ENCODE results near the gene GPA33. TPM values are rescaled to one million over a fixed set of nuclear protein-coding genes. Genes with fewer than 3 reads are reported as not detected.

GPA33 gene
- not detected in 2 replicates for total RNA-seq
- 0.03 TPM for polyA plus RNA-seq (2012)

- DNase-seq (ENCODE audit: low read depth), result no peak
Measured at GRCh38 chr1:167090314-167090942, at the start of gene GPA33. Gene GPA33, minus strand, starts transcription at chr1:167090377. Its CDS starts 90 bp downstream, at chr1:167090287.

GRCh38 chr1:167138703-167139102 lies 48.5 kb upstream of the GPA33 start:
- DNase-seq (ENCODE audit: low read depth), result no peak

- no peak for DNase-seq (ENCODE audit: low read depth)
Measured at GRCh38 chr1:167137793-167138510, 47.8 kb upstream of the GPA33 start.

GRCh38 chr1:167137332-167137781 lies 47.2 kb upstream of the GPA33 start:
- DNase-seq (ENCODE audit: low read depth), result no peak

- no peak for DNase-seq (ENCODE audit: low read depth)
Measured at GRCh38 chr1:167136806-167137205, 46.6 kb upstream of the GPA33 start.

- DNase-seq (ENCODE audit: low read depth), result peak; percentile 97
Measured at GRCh38 chr1:167136191-167136614, 46.0 kb upstream of the GPA33 start.

- no peak for DNase-seq (ENCODE audit: low read depth)
Measured at GRCh38 chr1:167135281-167135840, 45.2 kb upstream of the GPA33 start.

- DNase-seq (ENCODE audit: low read depth), result no peak
Measured at GRCh38 chr1:167132301-167133010, 42.3 kb upstream of the GPA33 start.

GRCh38 chr1:167130829-167131510 lies 40.8 kb upstream of the GPA33 start:
- no peak for DNase-seq (ENCODE audit: low read depth)

- DNase-seq (ENCODE audit: low read depth), result no peak
Measured at GRCh38 chr1:167128261-167129227, 38.4 kb upstream of the GPA33 start.

GRCh38 chr1:167127661-167128060 lies 37.5 kb upstream of the GPA33 start:
- no peak for DNase-seq (ENCODE audit: low read depth)

- no peak for DNase-seq (ENCODE audit: low read depth)
Measured at GRCh38 chr1:167127236-167127635, 37.1 kb upstream of the GPA33 start.

GRCh38 chr1:167126811-167127210 lies 36.6 kb upstream of the GPA33 start:
- no peak for DNase-seq (ENCODE audit: low read depth)

- no peak for DNase-seq (ENCODE audit: low read depth)
Measured at GRCh38 chr1:167126317-167126716, 36.1 kb upstream of the GPA33 start.

- no peak for DNase-seq (ENCODE audit: low read depth)
Measured at GRCh38 chr1:167122568-167122967, 32.4 kb upstream of the GPA33 start.

- DNase-seq (ENCODE audit: low read depth), result no peak
Measured at GRCh38 chr1:167122121-167122480, 31.9 kb upstream of the GPA33 start.

GRCh38 chr1:167121375-167122120 lies 31.4 kb upstream of the GPA33 start:
- DNase-seq (ENCODE audit: low read depth), result no peak

GRCh38 chr1:167120899-167121298 lies 30.7 kb upstream of the GPA33 start:
- DNase-seq (ENCODE audit: low read depth), result no peak

GRCh38 chr1:167119696-167120095 lies 29.5 kb upstream of the GPA33 start:
- DNase-seq (ENCODE audit: low read depth), result no peak
